K562 (cell line): Measurements from ENCODE around the gene DCTN5. TPM values are rescaled to one million over a fixed set of nuclear protein-coding genes. Genes with fewer than 3 reads are reported as not detected.

Experiments
- BHLHE40 ChIP-seq: IDR thresholded peaks from 2 replicates; pipeline ENCODE4 v1.6.1; 2011; ENCODE audit warnings: low read length, improper control_type of control experiment
- BRF1 ChIP-seq: IDR thresholded peaks from 3 replicates; pipeline ENCODE4 v1.6.1; 2011; ENCODE audit warnings: borderline replicate concordance, mild to moderate bottlenecking; ENCODE audit not compliant: insufficient read length; ENCODE audit errors: extremely low read depth
- CEBPG ChIP-seq, 3 experiments: fragments of 200-800 bp in 1 of 3; sonication (Bioruptor generic) in 1 of 3; sonication (generic) in 1 of 3; formaldehyde crosslinking in 1 of 3; IDR thresholded peaks in 2 of 3; conservative IDR thresholded peaks in 1 of 3; 2 replicates each; pipeline versions ENCODE4 v1.6.1 to v1.8.0; 2016 to 2022; ENCODE audit warnings: missing compliant biosample characterization in 2 of 3, missing genetic modification characterization in 2 of 3, mild to moderate bottlenecking in 1 of 3, missing genetic modification reagents in 1 of 3
- CHD4 ChIP-seq: fragments of 200-600 bp; sonication (generic); IDR thresholded peaks from 3 replicates; pipeline ENCODE4 v1.6.1; 2012; ENCODE audit warnings: low read depth, mild to moderate bottlenecking, mixed read lengths, low read length, inconsistent platforms; ENCODE audit not compliant: insufficient read depth, insufficient replicate concordance, poor library complexity, severe bottlenecking
- GATAD2B ChIP-seq: fragments of 450-650 bp; IDR thresholded peaks from 2 replicates; pipeline ENCODE4 v1.6.1; 2017; ENCODE audit warnings: mild to moderate bottlenecking, borderline replicate concordance
- HDAC6 ChIP-seq: IDR thresholded peaks from 2 replicates; pipeline ENCODE4 v1.6.1; 2012; ENCODE audit warnings: low read depth, mild to moderate bottlenecking, control low read depth, inconsistent platforms, low read length, moderate library complexity
- HEY1 ChIP-seq: fragments of 250-450 bp; sonication (Bioruptor Pico); IDR thresholded peaks from 2 replicates; pipeline ENCODE4 v1.5.0; 2020; ENCODE audit warnings: mild to moderate bottlenecking, moderate library complexity, borderline replicate concordance
- KAT8 ChIP-seq: fragments of 450-650 bp; IDR thresholded peaks from 2 replicates; pipeline ENCODE4 v1.6.1; 2016; ENCODE audit warnings: low read depth, mild to moderate bottlenecking
- MECOM ChIP-seq: fragments of 250-450 bp; sonication (Bioruptor Pico); IDR thresholded peaks from 2 replicates; pipeline ENCODE4 v1.8.0; 2022; ENCODE audit warnings: inconsistent platforms
- MED1 ChIP-seq: sonication (generic); formaldehyde crosslinking; IDR thresholded peaks from 2 replicates; pipeline ENCODE4 v1.8.1; 2023; ENCODE audit warnings: missing genetic modification reagents, borderline replicate concordance
- PTTG1 ChIP-seq: fragments of 450-650 bp; IDR thresholded peaks from 2 replicates; pipeline ENCODE4 v1.6.1; 2016; ENCODE audit warnings: low read depth, mild to moderate bottlenecking, missing genetic modification characterization, missing compliant biosample characterization
- RBM22 ChIP-seq: fragments of 200-400 bp; formaldehyde crosslinking; IDR thresholded peaks from 2 replicates; pipeline ENCODE4 v1.6.1; 2018; ENCODE audit warnings: low read length, low read depth; ENCODE audit not compliant: poor library complexity, severe bottlenecking
- SRSF7 ChIP-seq: fragments of 200-400 bp; formaldehyde crosslinking; optimal IDR thresholded peaks from 2 replicates; pipeline ENCODE3; 2017; ENCODE audit warnings: mild to moderate bottlenecking, low read depth, low read length
- SRSF9 ChIP-seq: fragments of 200-400 bp; formaldehyde crosslinking; IDR thresholded peaks from 2 replicates; pipeline ENCODE4 v1.6.1; 2017; ENCODE audit warnings: low read depth, low read length, borderline replicate concordance
- ZNF140 ChIP-seq: fragments of 250-450 bp; sonication (Bioruptor Pico); IDR thresholded peaks from 2 replicates; pipeline ENCODE4 v1.8.0; 2021; ENCODE audit warnings: moderate library complexity, mild to moderate bottlenecking, inconsistent platforms
- ZNF165 ChIP-seq: fragments of 250-450 bp; sonication (Bioruptor Pico); IDR thresholded peaks from 2 replicates; pipeline ENCODE4 v1.4.0; 2020; ENCODE audit warnings: borderline replicate concordance
- ZNF274 ChIP-seq: IDR thresholded peaks from 2 replicates; pipeline ENCODE4 v1.6.1; 2011; ENCODE audit warnings: low read depth, mild to moderate bottlenecking, low read length, moderate library complexity, borderline replicate concordance
- polyA plus RNA-seq, 8 experiments: library from polyadenylated mRNA; depleted of rRNA in 4 of 8; stranded (reverse) in 5 of 8; unstranded in 3 of 8; fragments of >200 nt; fragmentation: Nextera tagmentation in 2 of 8; fragmentation: Illumina TruSeq in 1 of 8; extraction: Ambion mirVana in 2 of 8; extraction: Trizol in 1 of 8; gene quantifications; 2 replicates each; pipeline versions ENCODE4 v1.2.1 to v1.2.3, GENCODE V29; 2011 to 2014; ENCODE audit warnings: inconsistent platforms in 1 of 8, missing spikeins in 1 of 8
- total RNA-seq, 7 experiments: library from RNA; depleted of rRNA in 6 of 7; stranded (reverse); fragments of >200 nt in 6 of 7; fragmentation: Illumina TruSeq in 2 of 7; extraction: Trizol in 2 of 7; gene quantifications; 2 replicates each; pipeline versions ENCODE4 v1.2.1 to v1.2.3, GENCODE V29; 2011 to 2021; ENCODE audit warnings: low replicate concordance in 1 of 7
- TF ChIP-seq, protein P1 (sequence below): fragments of 450-650 bp; IDR thresholded peaks from 2 replicates; pipeline ENCODE4 v1.6.1; 2017; ENCODE audit warnings: antibody characterized with exemption, mild to moderate bottlenecking
- TF ChIP-seq, protein P2 (sequence below), 2 experiments: fragments of 450-650 bp; conservative IDR thresholded peaks; 2 replicates each; pipeline ENCODE4 v1.6.1; 2017; ENCODE audit warnings: mild to moderate bottlenecking in 2 of 2, moderate library complexity in 2 of 2
- TF ChIP-seq, protein P3 (sequence below): sonication (generic); formaldehyde crosslinking; IDR thresholded peaks from 2 replicates; pipeline ENCODE4 v1.8.0; 2022; ENCODE audit warnings: mild to moderate bottlenecking, missing genetic modification reagents

DCTN5 gene
- total and polyA plus RNA-seq, 9 of the 15 experiments (the other 6 are each of a cell fraction or from before 2014, with no cell fraction given) = 35.8 to 149 (median 75.9) TPM

DNA sequence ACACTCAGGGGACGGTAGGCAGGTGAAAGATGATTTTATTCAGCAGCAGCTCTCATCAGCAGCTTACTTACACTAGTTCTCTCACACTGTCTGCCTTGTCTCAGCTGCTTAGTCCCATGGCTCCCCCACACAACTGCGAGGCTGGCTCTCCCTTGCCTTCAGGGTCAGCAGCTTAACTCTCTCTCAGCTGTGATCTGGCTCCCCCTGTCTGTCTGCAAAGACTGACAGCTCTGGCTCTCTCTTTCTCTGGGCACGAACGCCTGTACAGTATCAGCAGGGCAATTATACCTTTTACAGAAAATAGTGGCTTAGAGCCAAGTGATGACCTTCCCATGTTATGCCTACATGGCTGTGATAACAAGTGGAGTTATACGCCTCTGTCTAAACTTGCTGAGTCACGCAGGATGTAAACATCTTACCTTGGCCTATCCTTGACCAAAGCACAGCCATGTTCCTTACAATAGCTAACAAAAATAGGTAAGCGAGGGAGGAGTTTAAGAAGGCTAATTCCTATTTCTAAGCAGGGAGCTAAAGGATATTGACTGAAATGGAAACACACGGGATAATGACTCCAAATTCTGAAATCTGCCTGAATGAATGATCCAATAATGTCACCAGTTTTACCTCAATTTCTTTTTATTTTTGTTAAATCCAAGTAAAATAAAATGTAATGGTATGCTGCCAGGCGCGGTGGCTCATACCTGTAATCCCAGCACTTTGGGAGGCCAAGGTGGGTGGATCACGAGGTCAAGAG is 44.1 kb upstream of the DCTN5 start (continued):
- TF ChIP-seq, protein P1, sequence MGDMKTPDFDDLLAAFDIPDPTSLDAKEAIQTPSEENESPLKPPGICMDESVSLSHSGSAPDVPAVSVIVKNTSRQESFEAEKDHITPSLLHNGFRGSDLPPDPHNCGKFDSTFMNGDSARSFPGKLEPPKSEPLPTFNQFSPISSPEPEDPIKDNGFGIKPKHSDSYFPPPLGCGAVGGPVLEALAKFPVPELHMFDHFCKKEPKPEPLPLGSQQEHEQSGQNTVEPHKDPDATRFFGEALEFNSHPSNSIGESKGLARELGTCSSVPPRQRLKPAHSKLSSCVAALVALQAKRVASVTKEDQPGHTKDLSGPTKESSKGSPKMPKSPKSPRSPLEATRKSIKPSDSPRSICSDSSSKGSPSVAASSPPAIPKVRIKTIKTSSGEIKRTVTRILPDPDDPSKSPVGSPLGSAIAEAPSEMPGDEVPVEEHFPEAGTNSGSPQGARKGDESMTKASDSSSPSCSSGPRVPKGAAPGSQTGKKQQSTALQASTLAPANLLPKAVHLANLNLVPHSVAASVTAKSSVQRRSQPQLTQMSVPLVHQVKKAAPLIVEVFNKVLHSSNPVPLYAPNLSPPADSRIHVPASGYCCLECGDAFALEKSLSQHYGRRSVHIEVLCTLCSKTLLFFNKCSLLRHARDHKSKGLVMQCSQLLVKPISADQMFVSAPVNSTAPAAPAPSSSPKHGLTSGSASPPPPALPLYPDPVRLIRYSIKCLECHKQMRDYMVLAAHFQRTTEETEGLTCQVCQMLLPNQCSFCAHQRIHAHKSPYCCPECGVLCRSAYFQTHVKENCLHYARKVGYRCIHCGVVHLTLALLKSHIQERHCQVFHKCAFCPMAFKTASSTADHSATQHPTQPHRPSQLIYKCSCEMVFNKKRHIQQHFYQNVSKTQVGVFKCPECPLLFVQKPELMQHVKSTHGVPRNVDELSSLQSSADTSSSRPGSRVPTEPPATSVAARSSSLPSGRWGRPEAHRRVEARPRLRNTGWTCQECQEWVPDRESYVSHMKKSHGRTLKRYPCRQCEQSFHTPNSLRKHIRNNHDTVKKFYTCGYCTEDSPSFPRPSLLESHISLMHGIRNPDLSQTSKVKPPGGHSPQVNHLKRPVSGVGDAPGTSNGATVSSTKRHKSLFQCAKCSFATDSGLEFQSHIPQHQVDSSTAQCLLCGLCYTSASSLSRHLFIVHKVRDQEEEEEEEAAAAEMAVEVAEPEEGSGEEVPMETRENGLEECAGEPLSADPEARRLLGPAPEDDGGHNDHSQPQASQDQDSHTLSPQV = peak; percentile 100
- peak; percentile 99 for TF ChIP-seq PTTG1 (tag)
- TF ChIP-seq, protein P2, sequence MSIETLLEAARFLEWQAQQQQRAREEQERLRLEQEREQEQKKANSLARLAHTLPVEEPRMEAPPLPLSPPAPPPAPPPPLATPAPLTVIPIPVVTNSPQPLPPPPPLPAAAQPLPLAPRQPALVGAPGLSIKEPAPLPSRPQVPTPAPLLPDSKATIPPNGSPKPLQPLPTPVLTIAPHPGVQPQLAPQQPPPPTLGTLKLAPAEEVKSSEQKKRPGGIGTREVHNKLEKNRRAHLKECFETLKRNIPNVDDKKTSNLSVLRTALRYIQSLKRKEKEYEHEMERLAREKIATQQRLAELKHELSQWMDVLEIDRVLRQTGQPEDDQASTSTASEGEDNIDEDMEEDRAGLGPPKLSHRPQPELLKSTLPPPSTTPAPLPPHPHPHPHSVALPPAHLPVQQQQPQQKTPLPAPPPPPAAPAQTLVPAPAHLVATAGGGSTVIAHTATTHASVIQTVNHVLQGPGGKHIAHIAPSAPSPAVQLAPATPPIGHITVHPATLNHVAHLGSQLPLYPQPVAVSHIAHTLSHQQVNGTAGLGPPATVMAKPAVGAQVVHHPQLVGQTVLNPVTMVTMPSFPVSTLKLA (conservative IDR thresholded peaks at IDR 0.05) = peak; percentile 66 to 67
- TF ChIP-seq GATAD2B = no peak
- TF ChIP-seq, protein P3, sequence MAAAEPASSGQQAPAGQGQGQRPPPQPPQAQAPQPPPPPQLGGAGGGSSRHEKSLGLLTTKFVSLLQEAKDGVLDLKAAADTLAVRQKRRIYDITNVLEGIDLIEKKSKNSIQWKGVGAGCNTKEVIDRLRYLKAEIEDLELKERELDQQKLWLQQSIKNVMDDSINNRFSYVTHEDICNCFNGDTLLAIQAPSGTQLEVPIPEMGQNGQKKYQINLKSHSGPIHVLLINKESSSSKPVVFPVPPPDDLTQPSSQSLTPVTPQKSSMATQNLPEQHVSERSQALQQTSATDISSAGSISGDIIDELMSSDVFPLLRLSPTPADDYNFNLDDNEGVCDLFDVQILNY (CRISPR knock-in tag) = no peak
- TF ChIP-seq CHD4 = no peak
- no peak for TF ChIP-seq ZNF274
- TF ChIP-seq MECOM = peak; percentile 98
- TF ChIP-seq HDAC6 = no peak
- no peak for TF ChIP-seq RBM22
- no peak for TF ChIP-seq KAT8
- peak; percentile 98 for TF ChIP-seq ZNF165 (CRISPR knock-in tag)
- TF ChIP-seq ZNF140 (CRISPR knock-in tag) = peak; percentile 98
- peak; percentile 95 for TF ChIP-seq HEY1 (CRISPR knock-in tag)
- TF ChIP-seq BHLHE40 = no peak
- TF ChIP-seq BRF1 = no peak
- no peak for TF ChIP-seq MED1 (CRISPR knock-in tag)
- no peak for TF ChIP-seq SRSF9
- TF ChIP-seq CEBPG (CRISPR knock-in tag; IDR thresholded peaks at IDR 0.05) = no peak
- peak in 1 of 2 experiments; percentile 39; a peak in 2 of 4 replicates for TF ChIP-seq CEBPG (tag; conservative IDR thresholded peaks at IDR 0.05 in 1 of 2, IDR thresholded peaks at IDR 0.05 in 1 of 2)
- TF ChIP-seq SRSF7 = no peak
